Vagina (tissue), 2 donors: ENCODE measurements around the gene MGAT5. TPM values are rescaled to one million over a fixed set of nuclear protein-coding genes. Genes with fewer than 3 reads are reported as not detected.

ENCODE experiments used
- DNase-seq, 2 donors: peaks; one replicate each; pipeline ENCODE4 v3.0.0-alpha.2; 2017; ENCODE audit errors: extremely low spot score in 2 of 2
- H3K27ac ChIP-seq: fragments of 200-600 bp; sonication (generic); one replicate; pipeline ENCODE4 v1.5.1; 2019
- H3K27me3 ChIP-seq: fragments of 200-600 bp; sonication (generic); one replicate; pipeline ENCODE4 v1.5.1; 2019
- H3K36me3 ChIP-seq, 2 donors: fragments of 200-600 bp; sonication (generic); one replicate each; pipeline ENCODE4 v1.5.1; 2017 to 2019
- H3K4me1 ChIP-seq: fragments of 200-600 bp; sonication (generic); one replicate; pipeline ENCODE4 v1.5.1; 2019
- H3K4me3 ChIP-seq, 2 donors: fragments of 200-600 bp; sonication (generic); 1 replicate in 1 of 2; 2 replicates in 1 of 2; pipeline ENCODE4 v1.5.1; 2016 to 2019
- H3K9me3 ChIP-seq: fragments of 200-600 bp; sonication (generic); one replicate; pipeline ENCODE4 v1.5.1; 2019
- POLR2A ChIP-seq, 2 donors: fragments of 450-650 bp; IDR thresholded peaks; one replicate each; pipeline ENCODE4 v1.6.1; 2017; ENCODE audit warnings: antibody characterized with exemption in 2 of 2, mild to moderate bottlenecking in 2 of 2, moderate library complexity in 2 of 2
- POLR2AphosphoS5 ChIP-seq, 2 donors: sonication (generic); formaldehyde crosslinking; IDR thresholded peaks; one replicate each; pipeline ENCODE4 v1.9.0; 2017; ENCODE audit warnings: antibody characterized with exemption in 2 of 2, mild to moderate bottlenecking in 2 of 2, low read depth in 1 of 2; ENCODE audit not compliant: insufficient read depth in 1 of 2
- intact Hi-C: fragments of 100-400 bp; cut with DNase I; formaldehyde crosslinking; loops from one replicate; pipeline ENCODE4 v1.15.1; 2023
- total RNA-seq: library from RNA; depleted of rRNA; stranded (reverse); fragments of >200 nt; gene quantifications from one replicate; pipeline ENCODE4 v1.2.3, GENCODE V29; 2016
- TF ChIP-seq, protein P1 (sequence below), 3 experiments: fragments of 450-650 bp in 2 of 3; fragments of 200-600 bp in 1 of 3; sonication (generic) in 1 of 3; IDR thresholded peaks; one replicate each; pipeline ENCODE4 v1.5.1; 2017 to 2019; ENCODE audit warnings: antibody characterized with exemption in 3 of 3, mild to moderate bottlenecking in 2 of 3, moderate library complexity in 2 of 3

The MGAT5 gene
- total RNA-seq, 1 donor from 2014 or later: 16.7 TPM

DNA sequence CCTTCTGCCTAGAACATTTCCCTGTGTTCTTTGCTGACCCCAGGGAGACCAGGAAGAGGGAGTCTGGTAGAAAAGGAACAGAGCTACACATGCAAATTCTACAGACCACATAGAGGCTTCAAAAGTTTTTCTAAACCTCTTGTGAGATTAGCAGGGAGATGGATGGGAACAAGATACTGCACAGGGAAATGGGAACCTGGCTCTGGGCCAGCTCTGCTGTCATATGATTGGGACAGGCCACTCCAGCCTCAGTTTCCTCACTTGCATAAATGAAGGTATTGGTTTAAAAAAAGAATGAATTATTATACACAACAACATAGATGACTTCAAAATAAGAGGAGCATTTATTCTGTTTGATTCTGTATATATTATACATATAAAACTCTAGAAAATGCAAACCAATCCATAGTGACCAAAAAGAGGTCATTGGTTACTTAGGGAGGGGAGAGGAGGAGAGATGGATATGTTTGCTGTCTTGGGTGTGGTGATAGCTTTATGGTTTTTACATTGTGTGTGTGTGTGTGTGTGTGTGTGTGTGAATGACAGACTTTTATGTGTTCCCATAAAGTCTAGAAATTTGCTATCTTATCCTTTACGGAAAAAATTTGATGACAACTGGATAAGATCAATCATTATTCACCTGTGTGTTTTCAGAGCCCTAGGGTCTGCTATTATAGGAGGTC is 115.5 kb downstream of the MGAT5 start:
- H3K4me3 ChIP-seq: no peak overlapping the region
- DNase-seq: no peak
- no peak overlapping the region for H3K27ac ChIP-seq
- no peaks in the 10 kb centered on the region for H3K27me3 ChIP-seq
- intact Hi-C loops: no loop called here
- TF ChIP-seq POLR2AphosphoS5 (IDR thresholded peaks at IDR 0.05; ENCODE audit: insufficient read depth in 1 of 2, low read depth in 1 of 2): no peak
- TF ChIP-seq, protein P1, sequence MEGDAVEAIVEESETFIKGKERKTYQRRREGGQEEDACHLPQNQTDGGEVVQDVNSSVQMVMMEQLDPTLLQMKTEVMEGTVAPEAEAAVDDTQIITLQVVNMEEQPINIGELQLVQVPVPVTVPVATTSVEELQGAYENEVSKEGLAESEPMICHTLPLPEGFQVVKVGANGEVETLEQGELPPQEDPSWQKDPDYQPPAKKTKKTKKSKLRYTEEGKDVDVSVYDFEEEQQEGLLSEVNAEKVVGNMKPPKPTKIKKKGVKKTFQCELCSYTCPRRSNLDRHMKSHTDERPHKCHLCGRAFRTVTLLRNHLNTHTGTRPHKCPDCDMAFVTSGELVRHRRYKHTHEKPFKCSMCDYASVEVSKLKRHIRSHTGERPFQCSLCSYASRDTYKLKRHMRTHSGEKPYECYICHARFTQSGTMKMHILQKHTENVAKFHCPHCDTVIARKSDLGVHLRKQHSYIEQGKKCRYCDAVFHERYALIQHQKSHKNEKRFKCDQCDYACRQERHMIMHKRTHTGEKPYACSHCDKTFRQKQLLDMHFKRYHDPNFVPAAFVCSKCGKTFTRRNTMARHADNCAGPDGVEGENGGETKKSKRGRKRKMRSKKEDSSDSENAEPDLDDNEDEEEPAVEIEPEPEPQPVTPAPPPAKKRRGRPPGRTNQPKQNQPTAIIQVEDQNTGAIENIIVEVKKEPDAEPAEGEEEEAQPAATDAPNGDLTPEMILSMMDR (IDR thresholded peaks at IDR 0.05): no peak
- no peak for TF ChIP-seq POLR2A (IDR thresholded peaks at IDR 0.05)
- peaks cover 56% of the 10 kb centered on the region for H3K4me1 ChIP-seq
- H3K9me3 ChIP-seq: no peaks in the 10 kb centered on the region
- no peaks in the 10 kb centered on the region for H3K36me3 ChIP-seq

DNA sequence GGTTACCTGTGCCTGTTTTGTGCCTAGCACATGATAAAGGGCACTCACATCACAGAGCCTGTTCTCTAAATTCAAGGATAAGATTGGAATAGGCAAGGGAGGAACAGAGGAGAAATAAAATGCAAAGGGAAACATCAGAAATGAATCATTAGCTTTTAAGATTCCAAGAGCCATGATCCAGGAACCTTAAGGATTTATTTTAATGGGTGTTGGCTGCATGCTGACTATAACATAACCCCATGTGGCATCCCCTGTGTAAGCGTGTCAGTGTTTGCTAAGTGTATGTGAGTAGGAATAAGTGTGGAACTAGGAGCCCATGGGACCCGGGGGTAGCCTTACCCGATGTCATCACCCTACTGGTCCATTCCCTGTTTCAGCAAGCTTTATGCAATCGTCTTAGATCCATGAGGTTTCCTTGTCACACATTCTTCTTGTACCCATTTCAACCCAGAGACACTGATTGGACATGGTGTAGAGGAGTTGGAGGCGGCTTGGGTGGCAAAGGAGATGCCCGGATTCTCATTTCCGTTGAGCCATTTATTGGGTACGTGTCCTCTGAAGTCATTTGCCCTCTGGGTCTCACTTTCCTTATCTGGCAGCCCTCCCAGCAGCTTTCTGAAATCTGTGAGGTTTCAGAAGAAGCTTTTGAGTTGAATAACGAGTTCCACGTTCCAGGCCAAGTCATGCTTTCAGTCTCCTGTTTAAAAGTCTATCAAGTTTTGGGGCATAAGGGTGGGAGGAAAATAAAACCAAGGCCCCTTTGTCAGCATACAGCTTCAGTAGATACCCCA is 117.0 kb downstream of the MGAT5 start:
- Histone ChIP-seq H3K9me3 (no peaks in the 10 kb centered on the region), H3K27me3 (no peaks in the 10 kb centered on the region), H3K4me1 (peaks cover 56% of the 10 kb centered on the region), H3K36me3 (no peaks in the 10 kb centered on the region), H3K4me3 (no peak overlapping the region), H3K27ac (peak overlapping the region; percentile 51)
- TF ChIP-seq POLR2AphosphoS5 (IDR thresholded peaks at IDR 0.05; ENCODE audit: insufficient read depth in 1 of 2, low read depth in 1 of 2) (no peak), POLR2A (IDR thresholded peaks at IDR 0.05) (no peak)
- TF ChIP-seq, protein P1 (IDR thresholded peaks at IDR 0.05): no peak
- intact Hi-C loops: no loop called here
- no peak for DNase-seq

DNA sequence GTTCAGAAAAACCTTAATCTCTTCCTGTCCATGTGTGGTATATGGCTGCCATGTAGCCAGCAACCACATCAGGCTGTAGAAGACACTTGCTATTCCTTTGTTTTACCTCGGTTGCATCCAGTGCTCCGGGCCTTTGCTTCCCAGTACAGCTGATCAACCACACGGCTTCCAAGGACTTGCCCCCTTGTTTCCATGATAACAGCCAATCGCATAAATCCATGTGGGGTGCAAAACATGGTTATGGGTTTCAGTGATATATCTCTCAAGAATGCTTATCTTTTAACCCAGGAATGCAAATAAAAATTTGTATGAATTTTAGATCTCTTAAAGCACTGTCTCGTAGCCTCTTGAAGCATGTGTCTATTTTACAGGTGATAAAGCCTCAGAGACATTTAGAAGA is 118.3 kb downstream of the MGAT5 start:
- intact Hi-C loops: no loop called here
- no peaks in the 10 kb centered on the region for H3K9me3 ChIP-seq
- no peak overlapping the region for H3K4me3 ChIP-seq
- TF ChIP-seq, protein P1 (IDR thresholded peaks at IDR 0.05): no peak
- TF ChIP-seq POLR2AphosphoS5 (IDR thresholded peaks at IDR 0.05; ENCODE audit: insufficient read depth in 1 of 2, low read depth in 1 of 2) (no peak), POLR2A (IDR thresholded peaks at IDR 0.05) (no peak)
- no peak overlapping the region for H3K27ac ChIP-seq
- H3K4me1 ChIP-seq: peaks cover 53% of the 10 kb centered on the region
- no peaks in the 10 kb centered on the region for H3K27me3 ChIP-seq
- no peaks in the 10 kb centered on the region for H3K36me3 ChIP-seq
- no peak for DNase-seq

DNA sequence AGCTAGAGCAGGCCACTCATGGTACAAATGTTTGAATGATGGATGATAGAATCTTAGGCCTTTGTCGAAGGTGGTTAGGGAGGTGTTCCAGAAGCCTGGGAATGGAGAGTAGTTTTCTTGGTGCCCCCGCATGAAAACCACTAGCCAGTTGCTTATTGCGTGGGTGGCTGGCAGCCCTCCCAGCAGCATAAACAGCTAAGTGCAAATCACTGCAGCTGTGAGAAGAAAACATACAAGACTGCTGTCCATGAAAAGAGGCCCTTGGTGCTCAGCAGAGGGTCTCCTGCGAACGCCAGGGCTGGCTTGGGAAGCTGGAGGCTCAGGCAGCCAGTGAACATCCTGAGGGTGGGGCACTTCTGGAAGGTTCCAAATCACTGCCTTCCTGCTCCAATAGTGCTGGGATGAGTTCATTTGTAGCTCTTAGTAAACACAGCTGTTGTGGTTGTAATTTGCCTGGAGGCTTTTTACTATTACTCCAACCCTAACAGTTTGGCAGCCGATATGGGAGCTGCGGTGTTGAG is 118.8 kb downstream of the MGAT5 start:
- DNase-seq: no peak

More for the DNA sequence above, 118.8 kb downstream of the MGAT5 start:
- H3K27ac ChIP-seq: peak overlapping the region; percentile 49
- TF ChIP-seq POLR2AphosphoS5 (IDR thresholded peaks at IDR 0.05; ENCODE audit: insufficient read depth in 1 of 2, low read depth in 1 of 2): no peak
- no peak for TF ChIP-seq POLR2A (IDR thresholded peaks at IDR 0.05)
- TF ChIP-seq, protein P1 (IDR thresholded peaks at IDR 0.05): no peak
- H3K4me3 ChIP-seq: no peak overlapping the region
- peaks cover 48% of the 10 kb centered on the region for H3K4me1 ChIP-seq
- intact Hi-C loops: no loop called here
- H3K9me3 ChIP-seq: no peaks in the 10 kb centered on the region
- H3K27me3 ChIP-seq: no peaks in the 10 kb centered on the region
- no peaks in the 10 kb centered on the region for H3K36me3 ChIP-seq
